Natural killer cell (primary cell): ENCODE results near the gene PARVA. TPM values are rescaled to one million over a fixed set of nuclear protein-coding genes. Genes with fewer than 3 reads are reported as not detected.

ENCODE experiments used
- ATAC-seq, 3 donors: fragments of 150-1000 bp in 2 of 3; fragments of 200-7000 bp in 1 of 3; cut with Tn5 transposase; 1 replicate in 1 of 3; 2 replicates in 2 of 3; pipeline ENCODE4 v1.10.0; 2021; ENCODE audit warnings: mild to moderate bottlenecking in 2 of 3, moderate library complexity in 2 of 3
- DNase-seq, 2 donors: peaks; one replicate each; pipeline versions ENCODE4 v3.0.0 to v3.0.0-alpha.2; 2013 to 2021; ENCODE audit warnings: mixed read lengths in 1 of 2
- H3K27ac ChIP-seq: one replicate; pipeline ENCODE4 v1.5.1; 2013; ENCODE audit warnings: mild to moderate bottlenecking, low read length
- H3K27me3 ChIP-seq: one replicate; pipeline ENCODE4 v1.6.1; 2013; ENCODE audit warnings: low read length; ENCODE audit not compliant: control insufficient read depth, insufficient read depth
- H3K36me3 ChIP-seq: one replicate; pipeline ENCODE4 v1.6.1; 2013; ENCODE audit warnings: low read length; ENCODE audit not compliant: control insufficient read depth, insufficient read depth
- H3K4me1 ChIP-seq: one replicate; pipeline ENCODE4 v1.6.1; 2013; ENCODE audit warnings: low read length; ENCODE audit not compliant: control insufficient read depth, insufficient read depth
- H3K4me3 ChIP-seq: one replicate; pipeline ENCODE4 v1.5.1; 2013; ENCODE audit warnings: low read length
- H3K9me3 ChIP-seq: one replicate; pipeline ENCODE4 v1.6.1; 2013; ENCODE audit warnings: low read length; ENCODE audit not compliant: control insufficient read depth, insufficient read depth
- H3K27ac Mint-ChIP-seq, 2 donors: one replicate each; pipeline ENCODE4 v1.8.0; 2022; ENCODE audit warnings: mild to moderate bottlenecking in 2 of 2, mixed read lengths in 2 of 2, moderate library complexity in 1 of 2
- H3K27me3 Mint-ChIP-seq, 2 donors: one replicate each; pipeline ENCODE4 v1.8.0; 2022; ENCODE audit warnings: low read depth in 2 of 2, mixed read lengths in 2 of 2
- H3K36me3 Mint-ChIP-seq: one replicate; pipeline ENCODE4 v1.8.0; 2022; ENCODE audit warnings: mixed read lengths
- H3K4me1 Mint-ChIP-seq, 2 donors: one replicate each; pipeline ENCODE4 v1.8.0; 2022; ENCODE audit warnings: mixed read lengths in 2 of 2
- H3K4me3 Mint-ChIP-seq: one replicate; pipeline ENCODE4 v1.8.0; 2022; ENCODE audit warnings: mild to moderate bottlenecking, moderate library complexity, mixed read lengths
- H3K9me3 Mint-ChIP-seq, 2 donors: one replicate each; pipeline ENCODE4 v1.8.0; 2022; ENCODE audit warnings: mixed read lengths in 2 of 2
- CTCF ChIP-seq: fragments of 200-600 bp; IDR thresholded peaks from one replicate; pipeline ENCODE4 v1.8.0; 2022; ENCODE audit warnings: antibody characterized with exemption
- WGBS: methylation state at CpG from one replicate; pipeline ENCODE4 v1.1.7; 2013; ENCODE audit warnings: missing lambda C conversion rate; ENCODE audit not compliant: insufficient coverage; 5-methylcytosine and 5-hydroxymethylcytosine counted together
- intact Hi-C: fragments of 100-400 bp; cut with micrococcal nuclease; formaldehyde crosslinking; loops from one replicate; pipeline ENCODE4 v1.14.2; 2022
- total RNA-seq, 4 donors: library from RNA; stranded (reverse); fragments of 120-200 nt in 1 of 4; gene quantifications; one replicate each; pipeline versions ENCODE4 v1.2.3 to v1.2.4, GENCODE V29; 2013 to 2022

The PARVA gene
- total RNA-seq, 3 donors from 2014 or later (not counting 1 experiment from before 2014, with no cell fraction given) = 0.07 to 1.0 TPM; not detected in 1

- H3K9me3 ChIP-seq = no peaks in the 10 kb centered on the region
- TF ChIP-seq CTCF = no peak
- intact Hi-C loops = no loop called here
- H3K4me1 ChIP-seq = no peaks in the 10 kb centered on the region
- no peak overlapping the region for H3K4me3 ChIP-seq
- H3K4me1 Mint-ChIP-seq = no peaks in the 10 kb centered on the region
- H3K9me3 Mint-ChIP-seq = no peaks in the 10 kb centered on the region
- H3K27ac ChIP-seq = no peak overlapping the region
- ATAC-seq (no peak), DNase-seq (no peak)
- 88% methylated on average over 9 of the region's 9 CpGs for WGBS
- H3K27me3 Mint-ChIP-seq = peaks cover 15 to 16% of the 10 kb centered on the region in 2 donors
- no peaks in the 10 kb centered on the region for H3K27me3 ChIP-seq
- no peak overlapping the region for H3K4me3 Mint-ChIP-seq
- H3K27ac Mint-ChIP-seq = no peak overlapping the region
- no peaks in the 10 kb centered on the region for H3K36me3 Mint-ChIP-seq
- H3K36me3 ChIP-seq = no peaks in the 10 kb centered on the region
These were observed 164.3 kb downstream of the PARVA start for GRCh38 chr11:12541583-12542151.

- no peak overlapping the region for H3K27ac Mint-ChIP-seq
- intact Hi-C loops = no loop called here
- Histone ChIP-seq H3K27ac (no peak overlapping the region), H3K4me1 (no peaks in the 10 kb centered on the region), H3K4me3 (no peak overlapping the region), H3K9me3 (no peaks in the 10 kb centered on the region), H3K36me3 (no peaks in the 10 kb centered on the region), H3K27me3 (no peaks in the 10 kb centered on the region)
- DNase-seq (no peak), ATAC-seq (no peak)
- H3K4me1 Mint-ChIP-seq = no peaks in the 10 kb centered on the region
- no peak overlapping the region for H3K4me3 Mint-ChIP-seq
- no peaks in the 10 kb centered on the region for H3K36me3 Mint-ChIP-seq
- WGBS = 57% methylated on average over 10 of the region's 10 CpGs
- TF ChIP-seq CTCF = no peak
- H3K9me3 Mint-ChIP-seq = no peaks in the 10 kb centered on the region
- peaks cover 9 to 11% of the 10 kb centered on the region in 2 donors for H3K27me3 Mint-ChIP-seq
These were observed 165.0 kb downstream of the PARVA start for GRCh38 chr11:12542186-12542935.

DNA sequence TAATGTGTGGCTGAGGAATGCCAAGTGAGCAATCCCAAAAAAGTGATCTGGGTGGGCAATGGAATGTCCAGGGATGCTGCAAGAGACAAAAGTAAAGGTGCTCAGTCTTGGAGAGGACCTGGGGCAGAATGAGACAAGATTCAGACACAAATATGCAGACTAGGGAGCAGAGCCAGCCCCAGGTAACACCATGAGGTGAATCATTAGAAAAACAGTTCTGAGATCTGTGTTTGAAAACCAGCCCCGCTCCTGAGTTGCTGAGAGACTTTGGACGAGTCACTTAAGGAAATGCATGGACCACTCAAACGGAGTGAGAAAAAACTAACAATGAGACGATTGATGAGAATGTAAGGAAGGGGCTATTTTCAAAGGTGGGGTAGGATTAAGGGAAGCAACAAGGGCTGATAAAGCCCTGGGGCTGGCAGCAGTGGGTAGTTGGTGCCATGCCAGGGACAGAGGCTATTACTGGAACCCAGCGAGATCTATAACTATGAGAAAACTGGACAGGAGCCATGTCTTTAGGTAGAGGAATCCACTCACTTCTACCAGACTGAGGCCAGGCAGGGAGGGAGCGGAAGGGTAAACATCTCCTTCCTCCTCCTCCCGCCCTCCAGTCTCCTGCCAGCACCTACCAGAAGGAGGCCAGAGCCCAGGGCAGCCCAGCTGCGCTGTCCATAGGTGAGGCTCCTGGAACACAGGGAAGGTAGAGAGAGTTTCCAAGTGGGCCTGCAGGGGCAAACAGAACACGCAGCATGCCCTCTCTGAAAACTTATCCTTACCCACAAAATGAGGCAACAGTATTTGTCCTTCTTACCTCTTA lies 166.4 kb downstream of the PARVA start:
- no peaks in the 10 kb centered on the region for H3K36me3 ChIP-seq

More for the DNA sequence above, 166.4 kb downstream of the PARVA start:
- ATAC-seq (no peak), DNase-seq (no peak)
- Mint-ChIP-seq H3K9me3 (no peaks in the 10 kb centered on the region), H3K36me3 (no peaks in the 10 kb centered on the region), H3K27ac (no peak overlapping the region), H3K4me1 (no peaks in the 10 kb centered on the region), H3K4me3 (no peak overlapping the region), H3K27me3 (peaks cover 8% of the 10 kb centered on the region in 2 donors)
- WGBS = 85% methylated on average over 6 of the region's 9 CpGs
- Histone ChIP-seq H3K4me1 (no peaks in the 10 kb centered on the region), H3K9me3 (no peaks in the 10 kb centered on the region), H3K4me3 (no peak overlapping the region), H3K27ac (no peak overlapping the region), H3K27me3 (no peaks in the 10 kb centered on the region)
- intact Hi-C loops = no loop called here
- TF ChIP-seq CTCF = no peak
